GM12891 (cell line): ENCODE results near the gene TUBB3.

Experiments used
- DNase-seq: peaks from one replicate; pipeline ENCODE4 v3.0.0; 2011; ENCODE audit warnings: low spot score; ENCODE audit not compliant: insufficient read length
- FAIRE-seq: peaks from 2 replicates; lab custom pipeline; 2011; peaks lifted over from hg19 to GRCh38; lab: Jason Lieb, UNC
- PAX5 ChIP-seq: IDR thresholded peaks from 2 replicates; pipeline ENCODE4 v1.6.1; 2011; ENCODE audit warnings: low read length, moderate library complexity, mild to moderate bottlenecking; ENCODE audit not compliant: insufficient read depth, severe bottlenecking
- POLR2A ChIP-seq: IDR thresholded peaks from 2 replicates; pipeline ENCODE4 v1.6.1; 2011; ENCODE audit warnings: low read depth, low read length, control low read depth
- POLR2AphosphoS5 ChIP-seq: IDR thresholded peaks from 2 replicates; pipeline ENCODE4 v1.6.1; 2011; ENCODE audit warnings: low read depth, low read length, control low read depth
- POU2F2 ChIP-seq: IDR thresholded peaks from 2 replicates; pipeline ENCODE4 v1.6.1; 2011; ENCODE audit warnings: low read depth, mild to moderate bottlenecking, control low read depth, low read length, moderate library complexity
- SPI1 ChIP-seq: IDR thresholded peaks from 2 replicates; pipeline ENCODE4 v1.6.1; 2011; ENCODE audit warnings: low read depth, low read length, control low read depth
- TAF1 ChIP-seq: IDR thresholded peaks from 2 replicates; pipeline ENCODE4 v1.6.1; 2011; ENCODE audit warnings: low read depth, low read length, control low read depth

The TUBB3 gene

GRCh38 chr16:89918453-89919347, 4.4 kb upstream of the TUBB3 start, which contains the start of gene MC1R:
Gene MC1R (plus strand): TSS chr16:89918862. CDS start chr16:89919259, 397 bp downstream.
- TF ChIP-seq PAX5 (no peak), POLR2AphosphoS5 (no peak), POLR2A (no peak), SPI1 (no peak), POU2F2 (no peak), TAF1 (no peak)
- DNase-seq (peak; percentile 60), FAIRE-seq (peak; percentile 43)

DNA sequence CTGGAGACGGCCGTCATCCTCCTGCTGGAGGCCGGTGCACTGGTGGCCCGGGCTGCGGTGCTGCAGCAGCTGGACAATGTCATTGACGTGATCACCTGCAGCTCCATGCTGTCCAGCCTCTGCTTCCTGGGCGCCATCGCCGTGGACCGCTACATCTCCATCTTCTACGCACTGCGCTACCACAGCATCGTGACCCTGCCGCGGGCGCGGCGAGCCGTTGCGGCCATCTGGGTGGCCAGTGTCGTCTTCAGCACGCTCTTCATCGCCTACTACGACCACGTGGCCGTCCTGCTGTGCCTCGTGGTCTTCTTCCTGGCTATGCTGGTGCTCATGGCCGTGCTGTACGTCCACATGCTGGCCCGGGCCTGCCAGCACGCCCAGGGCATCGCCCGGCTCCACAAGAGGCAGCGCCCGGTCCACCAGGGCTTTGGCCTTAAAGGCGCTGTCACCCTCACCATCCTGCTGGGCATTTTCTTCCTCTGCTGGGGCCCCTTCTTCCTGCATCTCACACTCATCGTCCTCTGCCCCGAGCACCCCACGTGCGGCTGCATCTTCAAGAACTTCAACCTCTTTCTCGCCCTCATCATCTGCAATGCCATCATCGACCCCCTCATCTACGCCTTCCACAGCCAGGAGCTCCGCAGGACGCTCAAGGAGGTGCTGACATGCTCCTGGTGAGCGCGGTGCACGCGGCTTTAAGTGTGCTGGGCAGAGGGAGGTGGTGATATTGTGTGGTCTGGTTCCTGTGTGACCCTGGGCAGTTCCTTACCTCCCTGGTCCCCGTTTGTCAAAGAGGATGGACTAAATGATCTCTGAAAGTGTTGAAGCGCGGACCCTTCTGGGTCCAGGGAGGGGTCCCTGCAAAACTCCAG, 3.4 kb upstream of the TUBB3 start:
- TF ChIP-seq POLR2AphosphoS5 (no peak), SPI1 (no peak), POLR2A (no peak), TAF1 (no peak), PAX5 (no peak), POU2F2 (no peak)
- no peak for DNase-seq
- no peak for FAIRE-seq

DNA sequence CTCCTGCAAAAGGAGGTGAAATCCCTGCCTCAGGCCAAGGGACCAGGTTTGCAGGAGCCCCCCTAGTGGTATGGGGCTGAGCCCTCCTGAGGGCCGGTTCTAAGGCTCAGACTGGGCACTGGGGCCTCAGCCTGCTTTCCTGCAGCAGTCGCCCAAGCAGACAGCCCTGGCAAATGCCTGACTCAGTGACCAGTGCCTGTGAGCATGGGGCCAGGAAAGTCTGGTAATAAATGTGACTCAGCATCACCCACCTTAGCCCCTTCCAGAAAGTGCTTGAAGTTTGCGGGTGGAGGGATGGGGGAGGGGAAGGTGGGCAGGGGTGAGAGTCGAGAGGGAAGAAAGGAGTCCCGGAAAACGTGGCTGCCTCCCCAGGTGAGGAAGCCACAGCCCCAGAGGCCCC, 2.4 kb upstream of the TUBB3 start:
- FAIRE-seq (no peak), DNase-seq (no peak)
- TF ChIP-seq TAF1 (no peak), POU2F2 (no peak)

DNA sequence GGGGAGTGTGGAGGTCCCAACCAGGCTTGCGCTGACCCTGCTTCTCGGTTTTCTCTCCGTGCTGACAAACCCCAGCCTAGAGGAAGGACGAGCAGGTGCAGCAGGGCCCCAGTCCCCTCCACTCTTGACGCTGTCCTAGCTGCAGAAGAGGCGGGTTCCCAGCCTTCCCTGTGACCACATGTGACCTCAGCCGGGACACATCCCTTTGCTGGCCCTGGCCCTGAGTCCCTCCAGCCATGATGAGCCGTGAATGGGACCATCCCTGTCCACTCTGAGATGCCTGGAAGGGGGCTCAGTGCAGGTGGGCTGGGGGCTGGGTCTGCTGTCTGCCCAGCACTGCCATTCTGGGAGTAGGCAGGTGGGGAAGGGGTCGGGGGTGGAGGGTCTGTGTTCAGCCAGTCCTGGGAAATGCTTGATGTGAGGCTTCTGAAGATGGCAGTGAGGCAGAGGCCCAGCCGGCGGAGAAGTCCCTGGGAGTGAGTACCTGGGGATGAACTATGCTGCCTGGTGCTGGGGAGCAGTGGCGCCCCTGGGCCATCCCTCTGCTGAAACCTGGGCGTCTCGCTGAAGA, 1.9 kb upstream of the TUBB3 start:
- DNase-seq: no peak
- FAIRE-seq: no peak
- TF ChIP-seq POLR2A (no peak), PAX5 (no peak), TAF1 (no peak), SPI1 (no peak), POU2F2 (no peak)

DNA sequence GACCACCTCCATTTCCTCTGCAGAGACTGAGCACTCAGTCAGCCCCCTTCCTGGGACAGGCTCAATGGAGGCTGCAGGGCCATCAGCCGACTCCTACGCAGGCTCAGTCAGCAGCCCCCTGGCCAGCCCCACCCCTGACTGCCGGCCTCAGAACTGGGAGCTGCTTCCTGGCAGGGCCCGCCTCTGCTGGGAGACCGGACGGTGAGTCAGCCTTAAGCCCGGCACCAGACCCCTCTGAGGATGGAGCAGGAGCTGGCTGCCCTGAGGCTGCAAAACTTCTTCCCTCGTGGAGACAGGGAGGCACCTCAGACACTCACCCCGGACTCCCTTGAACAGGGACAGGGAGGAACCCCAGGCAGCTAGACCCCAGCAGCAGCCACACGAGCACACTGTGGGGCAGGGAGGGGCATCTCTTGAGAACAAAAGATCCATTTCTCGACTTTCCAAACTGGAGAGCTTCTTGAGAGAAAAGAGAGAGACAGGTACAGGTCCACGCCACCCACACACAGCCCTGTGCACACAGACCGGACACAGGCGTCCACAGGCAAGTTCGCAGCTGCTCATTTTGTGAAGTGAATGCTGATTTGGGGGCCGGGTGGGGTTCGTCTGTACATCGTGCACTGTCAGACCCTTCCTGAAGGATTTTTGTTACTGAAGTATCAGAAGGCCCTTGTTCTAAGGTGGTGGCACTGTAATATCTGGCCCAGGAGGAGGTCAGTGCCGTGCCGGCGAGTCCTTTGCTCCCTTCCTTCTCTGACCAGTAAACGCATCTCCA, 1.3 kb upstream of the TUBB3 start:
- TF ChIP-seq POLR2AphosphoS5 (no peak), TAF1 (no peak), POU2F2 (no peak), SPI1 (no peak), POLR2A (no peak), PAX5 (no peak)
- FAIRE-seq (no peak), DNase-seq (no peak)

- FAIRE-seq (no peak), DNase-seq (no peak)
- TF ChIP-seq POLR2A (no peak), POU2F2 (no peak), TAF1 (no peak), PAX5 (no peak), POLR2AphosphoS5 (no peak), SPI1 (no peak)
These were observed 662 bp upstream of the TUBB3 start for GRCh38 chr16:89922477-89922883.

GRCh38 chr16:89923640-89924296, 626 bp downstream of the TUBB3 start:
- no peak for DNase-seq
- FAIRE-seq: no peak
- TF ChIP-seq SPI1: no peak
- TF ChIP-seq PAX5: no peak
- TF ChIP-seq POLR2A: no peak
- no peak for TF ChIP-seq POU2F2
- TF ChIP-seq TAF1: no peak
- TF ChIP-seq POLR2AphosphoS5: no peak

GRCh38 chr16:89924297-89924924, 1.3 kb downstream of the TUBB3 start:
- no peak for DNase-seq
- no peak for FAIRE-seq
- no peak for TF ChIP-seq POU2F2
- no peak for TF ChIP-seq POLR2AphosphoS5
- no peak for TF ChIP-seq POLR2A
- TF ChIP-seq TAF1: no peak
- no peak for TF ChIP-seq SPI1
- no peak for TF ChIP-seq PAX5
